Mesodermal cell (in vitro differentiated cells): ENCODE data around the gene MCFD2.

Experiments used
- H3K27ac ChIP-seq: 2 replicates; pipeline ENCODE4 v1.7.0; 2013; ENCODE audit warnings: mild to moderate bottlenecking, low read depth, low read length, moderate library complexity; ENCODE audit not compliant: severe bottlenecking
- H3K36me3 ChIP-seq: 2 replicates; pipeline ENCODE4 v1.7.1; 2013; ENCODE audit warnings: mild to moderate bottlenecking, low read length, moderate library complexity; ENCODE audit not compliant: control insufficient read depth, insufficient read depth
- H3K4me1 ChIP-seq: one replicate; pipeline ENCODE4 v1.7.1; 2013; ENCODE audit warnings: mild to moderate bottlenecking, low read length; ENCODE audit not compliant: insufficient read depth, control insufficient read depth, poor library complexity, severe bottlenecking
- H3K4me3 ChIP-seq: 2 replicates; pipeline ENCODE4 v1.7.0; 2013; ENCODE audit warnings: low read length, control low read depth, mild to moderate bottlenecking; ENCODE audit not compliant: insufficient read depth, poor library complexity, severe bottlenecking; ENCODE audit errors: extremely low read depth
- H3K9me3 ChIP-seq: 2 replicates; pipeline ENCODE4 v1.7.1; 2013; ENCODE audit warnings: mild to moderate bottlenecking, low read length, moderate library complexity; ENCODE audit not compliant: control insufficient read depth
- WGBS, 2 experiments: methylation state at CpG; one replicate each; pipeline ENCODE4 v1.1.5; 2013; ENCODE audit warnings: missing lambda C conversion rate in 2 of 2; ENCODE audit not compliant: insufficient coverage in 2 of 2; 5-methylcytosine and 5-hydroxymethylcytosine counted together

MCFD2 gene

DNA sequence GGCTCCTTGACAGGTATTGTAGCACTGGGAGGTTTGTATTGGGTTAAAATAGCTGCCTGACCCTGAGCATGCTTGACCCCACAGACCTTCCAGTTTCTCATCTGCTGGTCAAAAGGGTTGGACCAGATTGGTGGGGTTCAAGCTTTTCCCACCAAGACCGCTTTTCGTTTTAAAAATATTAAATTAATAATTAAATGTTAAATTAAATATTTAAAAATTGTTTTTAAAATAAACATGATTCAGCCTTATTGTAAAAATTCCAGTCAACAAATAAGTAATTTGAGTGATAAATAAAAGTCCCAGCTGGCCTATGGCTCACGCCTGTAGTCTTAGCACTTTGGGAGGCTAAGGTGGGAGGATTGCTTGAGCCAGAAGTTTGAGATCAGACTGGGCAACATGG lies 36.6 kb upstream of the MCFD2 start:
- 100% methylated on average over 1 of the region's 3 CpGs for WGBS, 2 experiments
- no peaks in the 10 kb centered on the region for H3K9me3 ChIP-seq
- H3K36me3 ChIP-seq = peaks cover 48% of the 10 kb centered on the region
- no peak overlapping the region for H3K27ac ChIP-seq
- H3K4me1 ChIP-seq = peaks cover 14% of the 10 kb centered on the region
- no peak overlapping the region for H3K4me3 ChIP-seq

DNA sequence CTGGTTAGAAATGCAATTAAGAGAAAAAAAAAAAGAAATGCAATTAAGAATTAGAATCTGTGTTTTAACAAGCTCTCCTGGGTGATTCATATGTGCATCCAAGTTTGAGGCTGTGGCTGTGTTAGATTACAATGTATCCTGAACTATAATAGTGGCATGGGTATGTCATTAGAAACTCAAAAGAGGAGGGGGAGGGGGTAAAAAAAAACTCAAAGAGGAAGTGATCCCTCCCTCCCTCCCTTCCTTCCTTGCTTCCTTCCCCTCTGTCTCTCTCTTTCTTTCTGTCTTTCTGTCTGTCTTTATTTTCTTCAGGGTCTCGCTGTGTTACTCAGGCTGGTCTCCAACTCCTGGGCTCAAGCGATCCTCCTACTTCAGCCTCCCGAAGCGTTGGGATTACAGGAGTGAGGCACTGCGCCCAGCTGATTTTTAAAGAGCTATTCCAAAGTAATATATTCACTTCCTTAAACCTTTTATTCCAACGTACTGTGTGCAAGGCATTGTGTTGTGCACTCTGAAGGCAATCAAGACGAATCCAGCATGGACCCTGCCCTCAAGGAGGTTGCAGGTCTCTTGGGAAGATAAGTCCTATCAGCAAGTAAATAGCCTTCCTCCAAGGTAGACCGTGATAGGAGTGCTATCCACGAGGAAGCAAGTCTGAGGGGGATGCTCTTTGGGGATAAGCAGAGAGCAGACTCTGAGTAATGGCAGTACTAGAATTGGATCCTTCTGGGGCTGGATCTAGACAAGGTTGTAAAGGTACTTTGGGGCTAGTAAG lies 35.9 kb upstream of the MCFD2 start:
- 92 to 100% methylated on average over 4 to 9 of the region's 9 CpGs for WGBS, 2 experiments
- Histone ChIP-seq H3K4me1 (peaks cover 14% of the 10 kb centered on the region), H3K4me3 (no peak overlapping the region), H3K36me3 (peaks cover 41% of the 10 kb centered on the region), H3K27ac (no peak overlapping the region), H3K9me3 (no peaks in the 10 kb centered on the region)

DNA sequence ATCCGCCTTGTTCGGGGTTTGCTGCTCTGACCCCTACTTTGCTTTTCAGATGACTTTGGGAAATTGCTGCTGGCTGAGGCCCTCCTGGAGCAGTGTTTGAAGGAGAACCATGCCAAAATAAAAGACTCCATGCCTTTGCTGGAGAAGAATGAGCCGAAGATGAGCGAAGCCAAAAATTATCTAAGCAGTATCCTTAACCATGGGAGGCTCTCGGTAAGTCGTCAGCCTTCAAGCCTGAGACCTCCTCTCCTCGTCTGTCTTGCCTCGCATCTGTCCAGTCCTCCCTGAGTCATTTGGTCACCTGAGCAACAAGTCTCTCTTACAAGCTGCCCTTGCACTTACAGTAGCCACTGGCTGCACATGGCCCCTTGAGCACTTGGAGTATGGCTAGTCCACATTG lies 34.7 kb upstream of the MCFD2 start:
- H3K4me3 ChIP-seq = no peak overlapping the region
- H3K4me1 ChIP-seq = peaks cover 6% of the 10 kb centered on the region
- H3K27ac ChIP-seq = no peak overlapping the region
- peaks cover 38% of the 10 kb centered on the region for H3K36me3 ChIP-seq
- H3K9me3 ChIP-seq = no peaks in the 10 kb centered on the region
- WGBS, 2 experiments = 89 to 98% methylated on average over 4 to 6 of the region's 8 CpGs

DNA sequence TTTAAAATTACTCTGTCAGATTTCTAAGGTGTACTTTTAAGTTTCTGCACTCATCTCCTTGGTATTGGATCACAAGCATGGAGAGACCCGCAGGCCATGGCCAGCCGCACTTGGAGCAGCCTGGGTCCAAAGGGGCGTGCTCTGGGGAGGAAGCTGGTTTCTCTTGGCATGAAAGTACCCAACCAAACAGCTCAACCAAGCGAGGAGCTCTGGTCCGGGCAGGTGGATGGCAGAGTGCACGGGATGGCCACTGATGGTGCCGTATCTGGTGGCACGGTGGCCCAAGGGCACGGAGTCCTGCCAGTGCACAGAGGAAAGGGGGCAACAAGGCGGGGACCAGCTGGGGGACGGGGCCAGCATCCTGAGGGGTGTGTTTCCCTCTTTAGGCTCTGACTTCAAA lies 32.2 kb upstream of the MCFD2 start:
- Histone ChIP-seq H3K4me1 (no peaks in the 10 kb centered on the region), H3K27ac (no peak overlapping the region), H3K36me3 (peaks cover 35% of the 10 kb centered on the region), H3K9me3 (no peaks in the 10 kb centered on the region), H3K4me3 (no peak overlapping the region)
- WGBS, 2 experiments = 86 to 98% methylated on average over 6 to 11 of the region's 11 CpGs

DNA sequence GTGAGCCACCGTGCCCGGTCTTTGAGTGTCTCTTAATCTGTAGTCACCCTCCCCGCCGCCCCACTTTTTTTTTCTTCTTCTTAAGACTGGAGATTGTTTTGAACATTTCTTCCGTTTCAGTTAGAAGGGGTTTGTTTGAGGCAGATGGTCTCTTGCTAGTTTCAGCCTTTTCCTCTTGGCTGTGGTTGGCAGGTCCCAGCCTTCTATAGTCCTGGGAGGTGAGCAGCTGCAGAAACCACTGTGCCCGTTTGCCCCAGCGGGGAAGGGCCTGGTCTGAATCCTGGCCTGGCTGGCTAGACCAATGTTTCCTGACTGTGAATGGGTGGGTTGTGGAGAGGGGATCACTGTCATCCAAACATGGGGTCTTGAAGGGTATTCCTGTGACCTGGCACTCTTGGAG lies 30.1 kb upstream of the MCFD2 start:
- Histone ChIP-seq H3K4me1 (peaks cover 5% of the 10 kb centered on the region), H3K27ac (no peak overlapping the region), H3K36me3 (peaks cover 14% of the 10 kb centered on the region), H3K4me3 (no peak overlapping the region), H3K9me3 (no peaks in the 10 kb centered on the region)
- WGBS, 2 experiments = 95 to 96% methylated on average over 4 to 7 of the region's 7 CpGs

DNA sequence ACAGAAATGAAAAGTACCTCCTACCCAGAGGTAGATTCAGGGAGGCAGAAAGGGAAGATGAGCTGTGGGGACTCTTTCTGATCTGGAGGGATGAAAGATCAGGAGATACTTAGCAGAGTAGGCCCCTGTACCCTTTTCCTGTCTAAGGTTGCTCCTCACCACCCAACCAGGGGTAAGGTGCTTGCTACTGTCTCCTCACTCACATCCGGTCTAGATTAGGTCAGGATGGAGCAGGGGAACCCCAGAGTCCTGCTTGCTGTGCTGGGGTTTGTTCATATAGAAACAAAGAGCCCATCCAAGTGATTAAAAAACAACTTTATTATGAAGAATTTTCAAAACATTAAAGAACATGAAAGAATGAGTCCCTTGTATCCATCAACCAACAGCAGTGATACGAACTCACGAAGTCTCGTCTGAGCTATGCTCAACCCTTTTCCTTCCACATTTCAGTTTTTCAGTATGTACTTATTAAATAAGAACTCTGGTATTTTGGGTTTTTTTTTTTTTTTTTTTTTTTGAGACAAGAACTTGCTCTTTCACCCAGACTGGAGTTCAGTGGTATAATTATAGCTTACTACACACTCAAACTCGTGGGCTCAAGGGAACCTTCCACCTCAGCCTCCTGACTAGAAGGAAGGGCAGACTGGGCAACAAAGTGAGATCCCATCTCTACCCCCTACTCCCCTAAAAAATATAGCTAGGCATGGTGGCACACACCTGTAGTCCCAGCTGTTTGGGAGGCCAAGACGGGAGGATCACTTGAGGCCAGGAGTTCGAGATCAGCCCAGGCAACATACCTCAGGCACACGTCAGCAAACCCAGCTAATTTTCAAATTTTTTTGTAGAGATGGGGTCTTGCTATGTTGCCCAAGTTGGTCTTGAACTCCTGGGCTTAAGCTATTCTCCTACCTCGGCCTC lies 28.5 kb upstream of the MCFD2 start:
- Histone ChIP-seq H3K36me3 (peaks cover 14% of the 10 kb centered on the region), H3K4me3 (no peak overlapping the region), H3K27ac (no peak overlapping the region), H3K9me3 (no peaks in the 10 kb centered on the region), H3K4me1 (peaks cover 12% of the 10 kb centered on the region)
- WGBS, 2 experiments = 90 to 100% methylated on average over 4 to 5 of the region's 9 CpGs

DNA sequence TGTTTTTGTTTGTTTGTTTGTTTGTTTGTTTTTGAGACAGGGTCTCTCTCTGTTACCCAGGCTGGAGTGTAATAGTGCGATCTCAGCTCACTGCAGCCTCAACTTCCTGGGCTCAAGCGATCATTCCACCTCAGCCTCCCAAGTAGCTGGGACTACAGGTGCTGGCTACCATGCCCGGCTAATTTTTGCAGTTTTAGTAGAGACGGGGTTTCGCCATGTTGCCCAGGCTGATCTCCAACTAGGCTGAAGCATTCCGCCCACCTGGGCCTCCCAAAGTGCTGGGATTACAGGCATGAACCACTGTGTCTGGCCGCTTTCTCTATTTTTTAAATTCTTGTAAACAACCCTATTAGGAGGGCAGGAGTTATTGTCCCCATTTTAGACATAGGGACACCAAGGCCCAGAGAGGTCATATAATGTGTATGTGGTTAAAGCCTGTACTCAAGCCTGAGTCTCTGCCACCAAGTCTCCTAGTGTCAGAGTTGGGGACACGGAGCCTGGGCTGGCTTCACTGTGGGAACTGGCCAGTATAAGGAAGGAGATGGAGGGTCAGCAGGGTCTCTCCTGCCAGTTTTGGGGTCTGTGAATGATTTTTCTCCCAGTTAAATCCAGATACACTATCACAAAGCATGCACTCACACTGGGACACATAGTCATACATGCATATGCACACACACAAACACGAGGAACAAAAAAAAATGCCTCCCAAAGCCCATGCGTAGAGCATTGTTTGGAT lies 27.5 kb upstream of the MCFD2 start:
- H3K4me3 ChIP-seq = no peak overlapping the region
- no peaks in the 10 kb centered on the region for H3K9me3 ChIP-seq
- 94 to 99% methylated on average over 7 to 9 of the region's 10 CpGs for WGBS, 2 experiments

DNA sequence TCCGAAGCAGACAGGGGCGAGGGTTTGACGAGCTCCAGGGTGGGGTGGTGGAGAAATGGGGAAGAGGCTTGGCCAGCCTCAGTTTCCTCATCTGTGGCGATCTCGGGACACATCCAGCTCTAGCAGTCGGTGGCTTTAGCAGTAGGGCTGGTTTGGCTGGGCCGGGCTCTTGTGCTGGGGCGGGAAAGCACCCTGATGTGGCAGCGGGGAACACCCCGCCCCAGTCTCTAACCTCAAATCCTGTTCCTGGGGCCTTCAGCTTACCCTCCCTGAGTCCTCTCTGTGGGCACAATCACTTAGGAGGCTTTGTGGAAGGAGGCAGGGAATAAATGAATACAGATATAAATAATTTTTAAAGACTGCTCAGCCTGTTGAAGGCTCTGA lies 26.5 kb upstream of the MCFD2 start:
- WGBS, 2 experiments = 2 to 4% methylated on average over 5 of the region's 10 CpGs
- no peaks in the 10 kb centered on the region for H3K9me3 ChIP-seq
- peaks cover 14% of the 10 kb centered on the region for H3K36me3 ChIP-seq
- no peak overlapping the region for H3K27ac ChIP-seq
- peaks cover 12% of the 10 kb centered on the region for H3K4me1 ChIP-seq
- H3K4me3 ChIP-seq = peak overlapping the region; percentile 71

More for the DNA sequence above, 27.5 kb upstream of the MCFD2 start:
- Histone ChIP-seq H3K27ac (no peak overlapping the region), H3K36me3 (peaks cover 14% of the 10 kb centered on the region), H3K4me1 (peaks cover 12% of the 10 kb centered on the region)

DNA sequence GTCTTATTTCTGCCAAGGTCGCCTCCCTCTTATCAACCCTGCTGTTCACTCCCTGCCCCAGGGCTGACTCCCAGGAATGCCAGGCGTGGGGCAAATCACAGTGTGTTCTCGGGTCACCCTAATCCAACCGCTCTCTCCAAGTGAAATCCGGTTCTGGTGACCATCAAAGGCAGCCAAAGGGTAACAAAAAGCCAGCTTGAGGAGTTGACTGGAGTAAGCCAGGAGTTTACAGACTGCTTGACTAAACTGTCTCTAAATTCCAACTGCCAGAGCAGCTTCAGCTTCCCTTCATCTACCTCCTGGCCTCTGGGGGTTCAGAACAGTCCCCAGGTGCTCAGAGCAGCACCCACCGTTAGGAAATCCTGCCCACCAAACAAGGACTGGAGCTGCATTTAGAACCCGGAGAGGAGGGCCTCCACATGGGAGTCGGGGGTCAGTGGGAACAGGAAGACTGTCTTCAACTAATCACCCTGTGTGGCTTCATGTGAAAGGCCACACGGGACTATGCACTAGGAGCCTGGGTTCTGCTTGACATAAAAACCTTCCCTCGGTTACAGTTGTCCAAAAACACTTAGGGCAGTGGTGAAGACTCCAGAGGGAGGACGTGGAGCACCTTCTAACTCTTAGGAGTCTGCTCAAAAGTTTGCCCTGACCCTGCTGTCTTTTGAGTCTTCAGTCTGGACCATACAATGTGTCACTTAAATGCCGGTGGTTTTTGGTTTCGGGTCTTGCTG lies 24.2 kb upstream of the MCFD2 start:
- 75 to 79% methylated on average over 11 of the region's 13 CpGs for WGBS, 2 experiments
- H3K9me3 ChIP-seq = no peaks in the 10 kb centered on the region
- H3K27ac ChIP-seq = peak overlapping the region; percentile 94
- H3K4me1 ChIP-seq = peaks cover 12% of the 10 kb centered on the region
- H3K4me3 ChIP-seq = peak overlapping the region; percentile 43
- H3K36me3 ChIP-seq = peaks cover 6% of the 10 kb centered on the region

DNA sequence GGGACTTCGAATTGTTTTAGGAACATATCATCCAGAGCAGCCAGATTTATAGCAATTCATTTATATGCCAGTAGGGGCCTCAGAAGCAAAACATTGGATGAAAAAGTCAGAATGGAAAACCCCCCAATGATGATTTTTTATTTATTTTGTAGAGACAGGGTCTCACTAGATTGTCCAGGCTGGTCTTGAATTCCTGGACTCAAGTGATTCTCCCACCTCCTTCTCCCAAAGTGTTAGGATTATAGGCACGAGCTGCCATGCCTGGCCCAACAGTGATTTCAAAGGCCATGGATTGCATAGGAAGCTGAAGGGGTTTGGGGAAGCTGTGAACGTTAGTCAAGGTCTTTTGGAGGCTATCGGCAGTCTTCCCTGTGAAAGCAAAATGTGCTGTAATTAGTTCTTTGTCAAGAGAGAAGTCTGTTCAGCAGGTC lies 21.9 kb upstream of the MCFD2 start:
- Histone ChIP-seq H3K9me3 (no peaks in the 10 kb centered on the region), H3K36me3 (no peaks in the 10 kb centered on the region), H3K4me3 (no peak overlapping the region), H3K27ac (no peak overlapping the region), H3K4me1 (peaks cover 11% of the 10 kb centered on the region)
- 69 to 86% methylated on average over 3 to 4 of the region's 4 CpGs for WGBS, 2 experiments
